Lower leg skin (tissue), 4 donors: ENCODE results near the gene MUS81. TPM values are rescaled to one million over a fixed set of nuclear protein-coding genes. Genes with fewer than 3 reads are reported as not detected.

ENCODE experiments used
- DNase-seq, 2 donors: peaks; one replicate each; pipeline ENCODE4 v3.0.0-alpha.2; 2019; ENCODE audit warnings: low spot score in 2 of 2
- H3K4me3 ChIP-seq: fragments of 200-600 bp; sonication (generic); 2 replicates; pipeline ENCODE4 v1.5.1; 2017; ENCODE audit warnings: mild to moderate bottlenecking, low read depth; ENCODE audit not compliant: poor library complexity, severe bottlenecking
- CTCF ChIP-seq, 3 donors: fragments of 450-650 bp; IDR thresholded peaks; one replicate each; pipeline ENCODE4 v1.5.1; 2016; ENCODE audit warnings: antibody characterized with exemption in 3 of 3, mild to moderate bottlenecking in 3 of 3, moderate library complexity in 2 of 3
- POLR2A ChIP-seq, 2 donors: fragments of 450-650 bp; IDR thresholded peaks; one replicate each; pipeline ENCODE4 v1.6.1; 2016 to 2017; ENCODE audit warnings: antibody characterized with exemption in 2 of 2, mild to moderate bottlenecking in 1 of 2, moderate library complexity in 1 of 2
- WGBS, 2 donors: methylation state at CpG; one replicate each; pipeline ENCODE4 v1.1.5; 2018; 5-methylcytosine and 5-hydroxymethylcytosine counted together
- intact Hi-C: fragments of 100-400 bp; cut with DNase I; formaldehyde crosslinking; loops from one replicate; pipeline ENCODE4 v1.15.0; 2023; ENCODE audit warnings: low total_unique reads
- total RNA-seq, 4 donors: library from RNA; depleted of rRNA; stranded (reverse); fragments of >200 nt; gene quantifications; one replicate each; pipeline ENCODE4 v1.1.0, GENCODE V29; 2016

MUS81 gene
- total RNA-seq: 10 to 100 TPM; 29.3 to 38.1 (median 37.1) TPM

DNA sequence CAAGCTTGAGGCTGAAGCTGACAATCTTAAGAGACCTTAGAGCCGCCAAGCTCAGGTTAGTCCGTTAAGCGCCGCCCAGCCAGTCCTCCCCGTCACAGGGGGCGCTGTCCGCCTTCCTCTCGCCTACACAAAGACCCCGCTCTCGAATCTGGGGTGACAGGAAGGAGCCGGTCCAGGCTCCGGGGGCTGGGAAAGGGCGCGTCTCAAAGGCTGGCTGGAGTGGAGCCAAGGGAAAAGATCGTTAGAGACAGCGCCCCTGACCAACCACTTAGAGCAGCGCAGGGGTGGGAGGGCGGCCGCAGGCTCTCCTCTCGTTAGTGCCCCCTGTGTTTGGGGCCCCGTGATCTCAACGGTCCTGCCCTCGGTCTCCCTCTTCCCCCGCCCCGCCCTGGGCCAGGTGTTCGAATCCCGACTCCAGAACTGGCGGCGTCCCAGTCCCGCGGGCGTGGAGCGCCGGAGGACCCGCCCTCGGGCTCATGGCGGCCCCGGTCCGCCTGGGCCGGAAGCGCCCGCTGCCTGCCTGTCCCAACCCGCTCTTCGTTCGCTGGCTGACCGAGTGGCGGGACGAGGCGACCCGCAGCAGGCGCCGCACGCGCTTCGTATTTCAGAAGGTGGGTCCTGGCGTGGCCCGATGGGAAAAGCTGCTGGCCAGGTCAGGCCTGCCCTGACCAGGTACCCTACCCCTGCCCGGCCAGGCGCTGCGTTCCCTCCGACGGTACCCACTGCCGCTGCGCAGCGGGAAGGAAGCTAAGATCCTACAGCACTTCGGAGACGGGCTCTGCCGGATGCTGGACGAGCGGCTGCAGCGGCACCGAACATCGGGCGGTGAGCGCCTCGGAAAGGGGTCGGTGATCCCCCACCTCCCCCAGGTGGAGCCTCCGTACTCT, at the start of gene MUS81:
TSS of gene MUS81 (plus strand) at position 156 of the 887 bp plus-strand sequence. CDS start at position 477, 321 bp downstream.
- 0 to 1% methylated on average over 42 to 44 of the region's 78 CpGs for WGBS, 2 donors
- no peak for TF ChIP-seq CTCF (IDR thresholded peaks at IDR 0.05)
- peak in 1 of 2 donors; percentile 4 for TF ChIP-seq POLR2A (IDR thresholded peaks at IDR 0.05)
- intact Hi-C loops: no loop called here
- peak; percentile 97 to 99 for DNase-seq
- H3K4me3 ChIP-seq: peak within 1 kb of the TSS; percentile 49

DNA sequence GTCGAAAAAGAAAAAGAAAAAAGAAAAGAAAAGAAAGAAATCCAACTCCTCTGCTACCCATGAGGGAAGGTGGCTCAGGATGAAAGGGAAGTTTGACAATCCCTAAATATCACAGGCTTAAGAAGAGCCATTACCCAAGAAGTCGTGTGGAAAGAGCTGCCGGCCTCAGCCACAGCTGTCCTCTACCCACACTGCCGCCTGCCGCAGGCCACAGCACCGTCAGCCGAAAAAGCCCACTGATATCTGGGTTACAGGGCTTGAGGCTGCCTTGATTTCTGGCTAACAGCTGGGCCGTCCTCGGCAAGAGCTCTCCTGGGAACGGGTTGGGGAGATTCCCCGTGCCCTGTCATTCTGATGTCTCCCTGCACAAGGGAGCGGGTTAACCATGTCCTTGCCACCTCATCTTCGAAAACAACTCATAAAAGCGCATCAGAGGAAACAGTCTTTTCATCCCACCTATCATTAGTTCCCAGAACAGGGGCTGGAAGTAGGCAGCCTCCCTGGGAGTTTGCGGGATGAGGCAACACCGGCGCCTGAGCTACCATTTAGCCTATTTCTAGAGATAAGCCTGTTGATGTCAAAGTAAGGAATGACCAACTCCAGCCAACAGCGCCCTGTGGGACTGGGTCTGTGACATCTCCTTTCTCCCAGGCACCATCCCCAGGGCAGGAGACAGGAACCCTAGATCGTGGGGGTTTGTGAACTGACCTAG, 48.3 kb upstream of the MUS81 start:
- intact Hi-C loops: no loop called here
- H3K4me3 ChIP-seq: no peak overlapping the region
- 77% methylated on average over 19 of the region's 19 CpGs for WGBS, 2 donors
- TF ChIP-seq CTCF (IDR thresholded peaks at IDR 0.05): no peak
- TF ChIP-seq POLR2A (IDR thresholded peaks at IDR 0.05): no peak
- DNase-seq: no peak

GRCh38 chr11:65814131-65814985, 45.9 kb upstream of the MUS81 start:
- WGBS, 2 donors: 48 to 56% methylated on average over 18 of the region's 18 CpGs
- no peak for DNase-seq
- H3K4me3 ChIP-seq: no peak overlapping the region
- intact Hi-C loops: no loop called here
- TF ChIP-seq POLR2A (IDR thresholded peaks at IDR 0.05) (no peak), CTCF (IDR thresholded peaks at IDR 0.05) (no peak)

DNA sequence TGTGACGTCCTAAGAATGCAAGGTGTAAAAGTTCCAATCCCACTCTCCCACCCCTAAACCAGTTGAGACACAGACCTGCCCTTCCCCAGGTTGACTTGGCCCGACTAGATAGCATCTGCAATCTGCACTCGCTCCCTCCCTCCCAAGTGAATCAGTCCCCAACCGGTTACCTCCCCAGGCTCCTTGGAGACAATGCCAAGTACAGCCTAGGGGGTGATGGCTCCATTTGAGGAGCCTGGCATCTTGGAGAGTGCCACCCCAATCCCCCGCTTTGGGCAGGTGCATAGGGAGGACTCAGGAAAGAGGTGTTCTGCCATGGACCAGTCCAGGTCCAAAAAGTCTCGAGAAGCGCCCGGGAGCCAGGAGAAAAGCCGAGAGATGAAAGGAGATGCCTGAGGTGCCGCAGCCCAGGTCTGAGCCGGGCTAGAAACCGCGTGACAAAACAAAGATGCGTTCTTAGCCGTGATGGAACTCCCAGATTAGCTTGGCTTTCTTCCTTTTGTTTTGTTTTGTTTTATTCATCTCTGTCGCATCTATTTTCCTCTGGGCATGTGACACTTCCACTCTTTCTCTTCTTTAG, 45.2 kb upstream of the MUS81 start:
- TF ChIP-seq CTCF (IDR thresholded peaks at IDR 0.05) (no peak), POLR2A (IDR thresholded peaks at IDR 0.05) (no peak)
- 61% methylated on average over 16 of the region's 16 CpGs for WGBS, 2 donors
- intact Hi-C loops: loop anchor here (5.0 kb wide), 1 partner anchor 108 kb away; no protein-coding TSS in a partner anchor
- DNase-seq: no peak
- no peak overlapping the region for H3K4me3 ChIP-seq

DNA sequence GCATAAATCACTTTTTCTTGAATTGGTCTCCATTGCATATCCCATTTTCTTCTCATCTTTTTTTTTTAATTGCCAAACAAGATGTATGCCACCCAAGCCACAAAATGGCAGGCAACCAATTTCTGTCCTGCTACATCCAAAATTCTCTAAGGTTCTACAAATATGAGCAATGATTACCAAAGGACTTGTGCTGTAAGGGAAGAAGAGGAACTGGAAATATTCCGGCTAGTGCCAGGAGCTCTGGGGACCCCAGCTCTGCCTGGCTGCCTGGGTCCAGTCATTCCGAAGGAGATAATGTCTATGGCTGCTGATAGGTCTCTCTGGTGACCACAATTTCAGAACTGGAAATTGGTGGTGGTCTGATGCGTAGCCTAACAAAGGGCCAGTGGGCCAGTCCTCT, 43.5 kb upstream of the MUS81 start:
- DNase-seq: no peak
- H3K4me3 ChIP-seq: no peak overlapping the region
- TF ChIP-seq POLR2A (IDR thresholded peaks at IDR 0.05): no peak
- no peak for TF ChIP-seq CTCF (IDR thresholded peaks at IDR 0.05)
- intact Hi-C loops: loop anchor here (5.0 kb wide), 1 partner anchor 109 kb away; no protein-coding TSS in a partner anchor
- whole genome bisulfite sequencing, 2 donors: 92 to 93% methylated on average over 3 of the region's 3 CpGs
